Measurements from ENCODE around the gene RAB17. TPM values are rescaled to one million over a fixed set of nuclear protein-coding genes. Genes with fewer than 3 reads are reported as not detected.

RAB17 gene
- total RNA-seq, 4 donors from 2014 or later, result 0.26 to 4.6 (median 4.0) TPM

GRCh38 chr2:237628247-237629187, 38.0 kb upstream of the RAB17 start:
- Histone ChIP-seq H3K4me1 (no peaks in the 10 kb centered on the region), H3K4me3 (peak overlapping the region; percentile 32 to 79), H3K27me3 (no peaks in the 10 kb centered on the region), H3K9me3 (no peaks in the 10 kb centered on the region), H3K27ac (peak overlapping the region; percentile 94 to 96), H3K36me3 (no peaks in the 10 kb centered on the region)
- no peak for DNase-seq
- no peak for TF ChIP-seq CTCF (IDR thresholded peaks at IDR 0.05)
- TF ChIP-seq POLR2A (IDR thresholded peaks at IDR 0.05), result no peak
- intact Hi-C loops (cut with DNase I; ENCODE audit: low total_unique reads), result no loop called here

DNA sequence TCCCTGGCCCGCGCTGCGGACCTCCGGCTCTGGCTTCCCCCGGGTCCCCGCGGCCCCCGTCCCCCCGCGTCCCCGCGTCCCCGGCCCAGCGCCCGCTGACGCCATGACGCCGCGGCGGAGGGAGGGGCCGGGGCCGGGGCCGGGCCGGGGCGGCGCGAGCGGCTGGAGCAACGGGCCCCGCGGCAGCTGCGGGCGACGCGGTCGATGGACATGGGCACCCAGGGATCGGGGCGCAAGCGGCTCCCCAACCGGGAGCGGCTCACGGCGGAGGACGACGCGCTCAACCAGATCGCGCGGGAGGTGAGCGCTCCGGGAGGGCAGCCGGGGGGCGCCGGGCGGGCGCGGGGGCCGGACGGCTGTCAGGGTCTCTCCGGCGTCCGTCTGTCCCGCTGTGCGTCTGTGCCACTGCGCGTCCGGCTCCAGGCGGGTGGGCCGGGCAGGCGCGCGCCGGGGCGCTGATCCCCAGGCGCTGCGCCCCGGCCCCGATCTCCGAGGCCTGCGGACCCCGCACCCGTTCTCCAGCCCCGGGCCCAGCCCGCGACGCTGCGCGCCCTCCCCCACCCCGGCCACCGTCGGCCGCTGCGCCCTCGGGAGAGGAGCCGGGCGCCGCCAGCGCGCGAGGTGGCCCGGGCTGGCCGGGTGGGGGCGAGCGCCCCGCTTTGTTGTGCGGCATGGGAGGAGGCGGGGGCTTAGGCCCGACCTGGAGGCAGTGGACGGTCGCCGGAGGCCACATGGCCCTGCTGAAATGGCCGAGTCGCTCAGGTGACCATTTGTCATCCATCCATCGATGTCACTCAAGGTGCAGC, 37.1 kb upstream of the RAB17 start, which contains the start of gene LRRFIP1:
TSS of gene LRRFIP1 (plus strand) at position 147 of the 806 bp plus-strand sequence. CDS start at position 205, 58 bp downstream.
- Histone ChIP-seq H3K27me3 (no peaks in the 10 kb centered on the region), H3K9me3 (no peaks in the 10 kb centered on the region), H3K4me3 (peak within 1 kb of the TSS; percentile 32 to 79), H3K27ac (peak within 1 kb of the TSS; percentile 94 to 96), H3K36me3 (no peaks in the 10 kb centered on the region), H3K4me1 (no peaks in the 10 kb centered on the region)
- intact Hi-C loops (cut with DNase I; ENCODE audit: low total_unique reads), result no loop called here
- DNase-seq, result peak; percentile 42 to 57
- peak in 3 of 4 experiments; percentile 20 to 30 (median 30) for TF ChIP-seq CTCF (IDR thresholded peaks at IDR 0.05)
- peak in 1 of 2 donors; percentile 69 for TF ChIP-seq POLR2A (IDR thresholded peaks at IDR 0.05)

DNA sequence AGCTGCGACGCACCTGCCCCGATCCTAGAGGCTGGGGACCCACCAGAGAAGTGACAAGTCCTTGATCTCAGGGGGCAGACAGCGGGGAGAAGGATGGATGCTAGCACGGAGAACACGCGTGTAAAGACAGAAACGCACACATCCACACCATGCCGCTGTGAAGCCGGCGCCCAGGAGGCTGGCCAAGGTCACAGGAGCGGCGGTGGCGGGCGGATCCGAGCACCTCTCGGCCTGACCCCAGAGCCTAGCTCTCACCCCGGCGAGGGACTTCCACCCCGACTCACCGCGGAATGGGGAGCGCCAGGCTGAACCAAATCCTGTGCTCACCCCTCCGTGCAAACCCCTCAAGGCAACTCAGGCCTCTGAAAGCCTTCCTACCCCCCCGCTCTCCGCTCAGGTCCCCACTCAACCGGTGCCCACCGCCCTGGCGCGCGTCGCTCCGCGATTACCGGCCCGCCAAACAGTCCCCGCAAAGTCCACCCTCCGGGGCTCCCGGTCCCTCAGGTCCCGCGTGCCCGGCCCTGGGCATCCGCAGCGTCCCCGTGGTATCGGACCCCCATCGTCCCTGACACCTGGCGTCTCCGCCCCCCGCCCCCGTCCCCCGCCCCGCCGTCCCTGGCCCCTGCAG, 36.4 kb upstream of the RAB17 start:
- Histone ChIP-seq H3K9me3 (no peaks in the 10 kb centered on the region), H3K27me3 (no peaks in the 10 kb centered on the region), H3K36me3 (no peaks in the 10 kb centered on the region), H3K4me1 (no peaks in the 10 kb centered on the region), H3K4me3 (peak overlapping the region; percentile 32 to 79), H3K27ac (peak overlapping the region; percentile 94 to 96)
- DNase-seq, result peak in 1 of 2 donors; percentile 36
- intact Hi-C loops (cut with DNase I; ENCODE audit: low total_unique reads), result no loop called here
- TF ChIP-seq CTCF (IDR thresholded peaks at IDR 0.05) (no peak), POLR2A (IDR thresholded peaks at IDR 0.05) (no peak)

- H3K27ac ChIP-seq, result peak overlapping the region; percentile 94 to 96
- no peak for TF ChIP-seq POLR2A (IDR thresholded peaks at IDR 0.05)
- TF ChIP-seq CTCF (IDR thresholded peaks at IDR 0.05), result no peak
- DNase-seq, result no peak
- H3K36me3 ChIP-seq, result no peaks in the 10 kb centered on the region
- intact Hi-C loops (cut with DNase I; ENCODE audit: low total_unique reads), result no loop called here
- H3K4me1 ChIP-seq, result no peaks in the 10 kb centered on the region
- no peaks in the 10 kb centered on the region for H3K27me3 ChIP-seq
- no peak overlapping the region for H3K4me3 ChIP-seq
- no peaks in the 10 kb centered on the region for H3K9me3 ChIP-seq
These were observed 35.2 kb upstream of the RAB17 start for GRCh38 chr2:237625777-237626176.

Measured in uterus (tissue), 4 donors.